ENCODE data around the gene MREG.
"Not testable (repeated sequence)": the region's sequence is repeated elsewhere in the genome, so short reads cannot be mapped to it uniquely, and the experiment has no call there.

Gene MREG

GRCh38 chr2:215961981-215962380, 51.4 kb downstream of the MREG start:
- no peak for DNase-seq (ENCODE audit: low read depth, low spot score)

- DNase-seq (ENCODE audit: low read depth, low spot score): no peak
Measured at GRCh38 chr2:215958257-215958656, 55.1 kb downstream of the MREG start.

- DNase-seq (ENCODE audit: low read depth, low spot score): not testable (repeated sequence)
Measured at GRCh38 chr2:215957354-215958122, 55.8 kb downstream of the MREG start.

GRCh38 chr2:215952860-215953637, 60.3 kb downstream of the MREG start:
- no peak for DNase-seq (ENCODE audit: low read depth, low spot score)

- no peak for DNase-seq (ENCODE audit: low read depth, low spot score)
Measured at GRCh38 chr2:215951558-215951957, 61.8 kb downstream of the MREG start.

GRCh38 chr2:215949991-215950404, 63.4 kb downstream of the MREG start:
- DNase-seq (ENCODE audit: low read depth, low spot score): peak; percentile 56

- no peak for DNase-seq (ENCODE audit: low read depth, low spot score)
Measured at GRCh38 chr2:215948051-215948450, 65.3 kb downstream of the MREG start.

- no peak for DNase-seq (ENCODE audit: low read depth, low spot score)
Measured at GRCh38 chr2:215946586-215946985, 66.8 kb downstream of the MREG start.

- no peak for DNase-seq (ENCODE audit: low read depth, low spot score)
Measured at GRCh38 chr2:215942194-215942593, 71.2 kb downstream of the MREG start.

GRCh38 chr2:215941726-215942125, 71.6 kb downstream of the MREG start:
- DNase-seq (ENCODE audit: low read depth, low spot score): no peak

- no peak for DNase-seq (ENCODE audit: low read depth, low spot score)
Measured at GRCh38 chr2:215940645-215941184, 72.6 kb downstream of the MREG start.

- no peak for DNase-seq (ENCODE audit: low read depth, low spot score)
Measured at GRCh38 chr2:215937190-215937589, 76.2 kb downstream of the MREG start.

- no peak for DNase-seq (ENCODE audit: low read depth, low spot score)
Measured at GRCh38 chr2:215933151-215933550, 80.2 kb downstream of the MREG start.

GRCh38 chr2:215931256-215931903, 82.0 kb downstream of the MREG start:
- DNase-seq (ENCODE audit: low read depth, low spot score): peak; percentile 87

GRCh38 chr2:215930505-215931253, 82.7 kb downstream of the MREG start:
- peak; percentile 21 for DNase-seq (ENCODE audit: low read depth, low spot score)

- DNase-seq (ENCODE audit: low read depth, low spot score): no peak
Measured at GRCh38 chr2:215929602-215930335, 83.6 kb downstream of the MREG start.

- no peak for DNase-seq (ENCODE audit: low read depth, low spot score)
Measured at GRCh38 chr2:215928086-215928485, 85.3 kb downstream of the MREG start.

- not testable (repeated sequence) for DNase-seq (ENCODE audit: low read depth, low spot score)
Measured at GRCh38 chr2:215926992-215927391, 86.4 kb downstream of the MREG start.

- DNase-seq (ENCODE audit: low read depth, low spot score): peak; percentile 85
Measured at GRCh38 chr2:215921895-215922294, 91.5 kb downstream of the MREG start.

- peak; percentile 90 for DNase-seq (ENCODE audit: low read depth, low spot score)
Measured at GRCh38 chr2:215920244-215921100, 92.9 kb downstream of the MREG start.
